OCI-LY1 (cell line): ENCODE data around the gene EEF1AKMT4.

Source experiments
- H2AFZ ChIP-seq: fragments of 200-600 bp; sonication (generic), shearing (Covaris generic); 2 replicates; pipeline ENCODE4 v1.6.0; 2014; ENCODE audit warnings: antibody characterized with exemption, mild to moderate bottlenecking, low read length
- H3F3A ChIP-seq: fragments of 200-600 bp; sonication (generic), shearing (Covaris generic); 2 replicates; pipeline ENCODE4 v1.6.0; 2014; ENCODE audit warnings: mild to moderate bottlenecking, antibody characterized with exemption, low read length, moderate library complexity; ENCODE audit not compliant: insufficient read depth
- H3K27ac ChIP-seq: fragments of 200-600 bp; sonication (generic); 2 replicates; pipeline ENCODE4 v1.5.1; 2014; ENCODE audit warnings: low read length, mixed run types, mild to moderate bottlenecking, low read depth; ENCODE audit not compliant: poor library complexity, severe bottlenecking
- H3K27me3 ChIP-seq: fragments of 200-600 bp; sonication (generic); 2 replicates; pipeline ENCODE4 v1.6.0; 2014; ENCODE audit warnings: antibody characterized with exemption, mild to moderate bottlenecking, low read length, moderate library complexity; ENCODE audit not compliant: insufficient read depth
- H3K36me3 ChIP-seq: fragments of 200-600 bp; sonication (generic); 2 replicates; pipeline ENCODE4 v1.6.1; 2014; ENCODE audit warnings: mild to moderate bottlenecking, antibody characterized with exemption, low read length, moderate library complexity, mixed read lengths; ENCODE audit not compliant: insufficient read depth
- H3K4me1 ChIP-seq: fragments of 200-600 bp; sonication (generic); 2 replicates; pipeline ENCODE4 v1.5.1; 2014; ENCODE audit warnings: mild to moderate bottlenecking, low read length, moderate library complexity; ENCODE audit not compliant: insufficient read depth, severe bottlenecking
- H3K4me2 ChIP-seq: fragments of 200-600 bp; sonication (generic), shearing (Covaris generic); 2 replicates; pipeline ENCODE4 v1.6.1; 2014; ENCODE audit warnings: low read length
- H3K4me3 ChIP-seq: fragments of 200-600 bp; sonication (generic); 2 replicates; pipeline ENCODE4 v1.5.1; 2014; ENCODE audit warnings: low read length, low read depth, mild to moderate bottlenecking, mixed read lengths; ENCODE audit not compliant: poor library complexity, severe bottlenecking
- H3K79me2 ChIP-seq: fragments of 200-600 bp; shearing (Covaris generic); 2 replicates; pipeline ENCODE4 v1.6.1; 2016; ENCODE audit warnings: mixed run types, low read length, mixed read lengths; ENCODE audit not compliant: insufficient read depth
- H3K9ac ChIP-seq: fragments of 200-600 bp; sonication (generic), shearing (Covaris generic); 2 replicates; pipeline ENCODE4 v1.6.1; 2014; ENCODE audit warnings: mild to moderate bottlenecking, low read length, mixed read lengths
- H3K9me2 ChIP-seq: fragments of 200-600 bp; sonication (generic), shearing (Covaris generic); 2 replicates; pipeline ENCODE4 v1.6.1; 2014; ENCODE audit warnings: low read depth, mild to moderate bottlenecking, low read length, mixed read lengths
- H3K9me3 ChIP-seq: fragments of 200-600 bp; shearing (Covaris generic); 2 replicates; pipeline ENCODE4 v1.6.1; 2014; ENCODE audit warnings: low read length, mixed read lengths
- H4K20me1 ChIP-seq: fragments of 200-600 bp; sonication (generic), shearing (Covaris generic); 2 replicates; pipeline ENCODE4 v1.6.0; 2016; ENCODE audit warnings: mild to moderate bottlenecking, low read length; ENCODE audit not compliant: insufficient read depth
- CTCF ChIP-seq: fragments of 200-600 bp; sonication (generic), shearing (Covaris generic); IDR thresholded peaks from 2 replicates; pipeline ENCODE4 v1.5.1; 2017; ENCODE audit warnings: mild to moderate bottlenecking, antibody characterized with exemption, low read length, moderate library complexity, mixed read lengths
- EZH2 ChIP-seq: fragments of 200-600 bp; sonication (generic), shearing (Covaris generic); IDR thresholded peaks from 2 replicates; pipeline ENCODE4 v1.8.0; 2017; ENCODE audit warnings: borderline replicate concordance, mixed run types, mild to moderate bottlenecking, antibody characterized with exemption, low read length, moderate library complexity, mixed read lengths

Gene EEF1AKMT4

GRCh38 chr3:184249412-184250166 is at the start of gene EEF1AKMT4:
TSS of gene EEF1AKMT4 (plus strand) at chr3:184249672. CDS start at chr3:184249695, 23 bp downstream.
- Histone ChIP-seq H3K36me3 (peaks cover 15% of the 10 kb centered on the region), H3K9ac (peak within 1 kb of the TSS; percentile 98), H3K4me2 (peak within 1 kb of the TSS; percentile 99), H3K27me3 (no peaks in the 10 kb centered on the region), H3K27ac (peak within 1 kb of the TSS; percentile 94), H2AFZ (peak within 1 kb of the TSS; percentile 98), H3F3A (no peaks in the 10 kb centered on the region), H3K4me1 (peaks cover 14% of the 10 kb centered on the region), H3K79me2 (peaks cover 10% of the 10 kb centered on the region), H3K9me3 (no peaks in the 10 kb centered on the region), H3K9me2 (no peaks in the 10 kb centered on the region), H4K20me1 (no peaks in the 10 kb centered on the region), H3K4me3 (peak within 1 kb of the TSS; percentile 76)
- TF ChIP-seq EZH2 (no peak), CTCF (no peak)

GRCh38 chr3:184200825-184201224 is 48.6 kb upstream of the EEF1AKMT4 start:
- Histone ChIP-seq H3K27ac (no peak overlapping the region), H3K9ac (no peak overlapping the region), H3K9me2 (no peaks in the 10 kb centered on the region), H3K9me3 (no peaks in the 10 kb centered on the region), H3K4me2 (no peak overlapping the region), H3K4me3 (no peak overlapping the region), H4K20me1 (no peaks in the 10 kb centered on the region), H3K36me3 (peaks cover under 1% of the 10 kb centered on the region; the same call in 1 of the 2 replicates), H3F3A (no peaks in the 10 kb centered on the region), H3K79me2 (no peaks in the 10 kb centered on the region), H3K4me1 (no peaks in the 10 kb centered on the region), H3K27me3 (0 out of 2 replicates have a peak, but pooled peaks cover 6% of the 10 kb centered on the region), H2AFZ (no peak overlapping the region)
- TF ChIP-seq CTCF (no peak), EZH2 (no peak)

GRCh38 chr3:184203526-184203925 is 45.9 kb upstream of the EEF1AKMT4 start:
- Histone ChIP-seq H2AFZ (no peak overlapping the region), H3K4me3 (no peak overlapping the region), H3K9me3 (no peaks in the 10 kb centered on the region), H4K20me1 (no peaks in the 10 kb centered on the region), H3K9ac (no peak overlapping the region), H3K4me1 (no peaks in the 10 kb centered on the region), H3K27ac (no peak overlapping the region), H3K27me3 (0 out of 2 replicates have a peak, but pooled peaks cover 6% of the 10 kb centered on the region), H3K79me2 (no peaks in the 10 kb centered on the region), H3K9me2 (no peaks in the 10 kb centered on the region), H3K4me2 (no peak overlapping the region), H3F3A (no peaks in the 10 kb centered on the region), H3K36me3 (no peaks in the 10 kb centered on the region)
- no peak for TF ChIP-seq EZH2
